WI38 (cell line): ENCODE results near the gene SPG21.

Experiments used
- H3K4me3 ChIP-seq: 2 replicates; pipeline ENCODE4 v1.5.1; 2011; ENCODE audit warnings: low read depth, mild to moderate bottlenecking, control low read depth, low read length
- TF ChIP-seq, protein P1 (sequence below): IDR thresholded peaks from 2 replicates; pipeline ENCODE4 v1.5.1; 2012; ENCODE audit warnings: low read depth, mild to moderate bottlenecking, control low read depth, low read length

SPG21 gene

DNA sequence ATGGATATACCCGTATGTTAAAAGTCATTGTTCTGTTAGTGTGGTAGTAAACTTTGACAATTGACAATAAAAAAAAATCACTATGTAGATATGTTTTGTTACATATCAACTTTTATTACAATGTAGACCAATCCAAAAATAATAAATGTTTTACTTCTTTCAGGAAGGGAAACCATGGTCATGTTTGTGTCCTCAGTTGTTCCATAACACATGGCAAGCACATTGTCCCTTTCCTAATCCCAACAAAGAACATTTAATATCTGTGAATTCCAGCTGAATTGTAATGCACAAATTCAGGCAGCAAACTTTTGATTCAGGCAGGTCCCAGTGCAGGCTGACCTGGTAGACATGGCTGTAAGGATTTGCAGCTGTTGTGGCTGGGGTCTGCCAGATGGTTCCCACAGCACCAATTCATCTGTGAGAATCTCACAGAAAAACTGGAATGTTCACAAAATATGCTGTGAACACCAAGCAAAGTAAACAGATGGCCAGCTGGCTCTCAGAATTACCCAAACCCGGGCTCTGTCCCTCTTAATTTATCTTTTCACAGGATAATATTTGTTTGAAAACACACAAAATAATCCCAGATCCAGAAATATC, 1.9 kb upstream of the SPG21 start:
- TF ChIP-seq, protein P1, sequence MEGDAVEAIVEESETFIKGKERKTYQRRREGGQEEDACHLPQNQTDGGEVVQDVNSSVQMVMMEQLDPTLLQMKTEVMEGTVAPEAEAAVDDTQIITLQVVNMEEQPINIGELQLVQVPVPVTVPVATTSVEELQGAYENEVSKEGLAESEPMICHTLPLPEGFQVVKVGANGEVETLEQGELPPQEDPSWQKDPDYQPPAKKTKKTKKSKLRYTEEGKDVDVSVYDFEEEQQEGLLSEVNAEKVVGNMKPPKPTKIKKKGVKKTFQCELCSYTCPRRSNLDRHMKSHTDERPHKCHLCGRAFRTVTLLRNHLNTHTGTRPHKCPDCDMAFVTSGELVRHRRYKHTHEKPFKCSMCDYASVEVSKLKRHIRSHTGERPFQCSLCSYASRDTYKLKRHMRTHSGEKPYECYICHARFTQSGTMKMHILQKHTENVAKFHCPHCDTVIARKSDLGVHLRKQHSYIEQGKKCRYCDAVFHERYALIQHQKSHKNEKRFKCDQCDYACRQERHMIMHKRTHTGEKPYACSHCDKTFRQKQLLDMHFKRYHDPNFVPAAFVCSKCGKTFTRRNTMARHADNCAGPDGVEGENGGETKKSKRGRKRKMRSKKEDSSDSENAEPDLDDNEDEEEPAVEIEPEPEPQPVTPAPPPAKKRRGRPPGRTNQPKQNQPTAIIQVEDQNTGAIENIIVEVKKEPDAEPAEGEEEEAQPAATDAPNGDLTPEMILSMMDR = no peak
- H3K4me3 ChIP-seq = no peak overlapping the region

DNA sequence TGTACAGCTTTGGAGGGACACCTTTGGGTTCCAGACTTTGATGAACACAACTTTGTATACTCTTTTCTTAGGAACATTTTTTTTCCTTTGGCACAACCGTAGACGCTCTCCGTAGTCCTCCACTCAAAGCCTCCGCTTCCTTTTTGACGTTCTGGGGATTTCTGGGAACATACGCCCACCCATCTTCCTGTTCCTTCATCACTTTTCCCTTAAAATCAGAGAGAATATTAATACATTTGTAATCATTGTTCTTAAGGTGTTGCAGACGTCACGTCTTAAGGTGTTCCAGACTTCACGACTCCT, 405 bp upstream of the SPG21 start:
- TF ChIP-seq, protein P1 = no peak
- H3K4me3 ChIP-seq = peak overlapping the region; percentile 95

DNA sequence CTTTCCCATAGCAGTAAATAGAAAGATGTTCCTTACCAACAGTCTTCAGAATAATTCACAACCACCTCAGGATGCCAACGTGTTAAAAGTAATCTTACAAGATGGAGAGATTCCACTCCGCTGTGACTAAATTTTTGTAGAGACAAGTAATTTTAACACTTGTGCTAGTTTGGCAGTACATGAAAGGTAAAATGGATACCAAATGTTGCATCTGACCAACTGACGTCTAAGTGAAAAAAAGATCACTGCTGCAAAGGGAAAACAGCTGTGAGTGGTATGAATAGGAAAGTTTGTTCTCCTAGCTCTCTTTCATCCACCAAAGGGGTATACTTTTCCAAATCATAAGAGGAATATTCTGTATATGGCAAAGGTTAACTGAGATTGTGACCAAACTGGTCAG, 2.6 kb downstream of the SPG21 start:
- H3K4me3 ChIP-seq = no peak overlapping the region

GRCh38 chr15:64985366-64986033, 4.2 kb downstream of the SPG21 start:
- TF ChIP-seq, protein P1 = no peak
- H3K4me3 ChIP-seq = no peak overlapping the region

More for the DNA sequence above, 2.6 kb downstream of the SPG21 start:
- TF ChIP-seq, protein P1 = no peak

DNA sequence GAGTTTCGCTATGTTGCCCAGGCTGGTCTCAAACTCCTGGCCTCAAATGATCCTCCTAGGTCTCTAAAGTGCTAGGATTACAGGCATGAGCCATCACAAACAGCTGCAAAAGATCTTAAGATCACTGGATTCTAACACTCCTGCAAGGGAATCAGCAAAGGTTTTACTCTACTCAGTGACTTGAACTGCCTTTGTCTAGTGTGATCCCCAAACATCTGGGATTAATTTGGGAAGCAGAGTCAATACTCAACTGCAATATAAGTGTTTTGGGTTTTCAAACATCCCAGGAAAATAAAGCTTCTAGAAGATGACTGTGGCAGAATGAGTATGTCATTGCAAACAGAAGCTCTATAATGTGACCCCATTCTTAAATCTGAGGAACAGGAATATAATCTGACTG, 7.2 kb downstream of the SPG21 start:
- no peak overlapping the region for H3K4me3 ChIP-seq
- TF ChIP-seq, protein P1 = no peak

- H3K4me3 ChIP-seq = no peak overlapping the region
- TF ChIP-seq, protein P1 = no peak
Measured at GRCh38 chr15:64981812-64982431, 7.8 kb downstream of the SPG21 start.

GRCh38 chr15:64979252-64979710, 10.4 kb downstream of the SPG21 start:
- H3K4me3 ChIP-seq = no peak overlapping the region
- TF ChIP-seq, protein P1 = no peak
